RCC 7860 (cell line): ENCODE measurements around the gene EXOC3L2.
"Not testable (repeated sequence)": the region's sequence is repeated elsewhere in the genome, so short reads cannot be mapped to it uniquely, and the experiment has no call there.

ENCODE experiments used
- DNase-seq: peaks from one replicate; pipeline ENCODE4 v3.0.0-alpha.2; 2015; ENCODE audit warnings: low spot score
- FAIRE-seq: peaks from 2 replicates; lab custom pipeline; 2012; peaks lifted over from hg19 to GRCh38; lab: Jason Lieb, UNC

The EXOC3L2 gene

GRCh38 chr19:45245334-45245787, at the start of gene EXOC3L2:
Gene EXOC3L2 (minus strand): TSS chr19:45245407. CDS start chr19:45239045, 6,362 bp downstream.
- DNase-seq (no peak), FAIRE-seq (no peak)

GRCh38 chr19:45294291-45295029, 49.3 kb upstream of the EXOC3L2 start:
- DNase-seq (no peak), FAIRE-seq (no peak)

- FAIRE-seq: no peak
Observed at GRCh38 chr19:45293682-45294081, 48.5 kb upstream of the EXOC3L2 start.

GRCh38 chr19:45291834-45292233, 46.6 kb upstream of the EXOC3L2 start:
- FAIRE-seq (no peak), DNase-seq (no peak)

More at GRCh38 chr19:45293682-45294081, 48.5 kb upstream of the EXOC3L2 start:
- no peak for DNase-seq

- no peak for FAIRE-seq
- no peak for DNase-seq
Observed at GRCh38 chr19:45290381-45290931, 45.2 kb upstream of the EXOC3L2 start.

GRCh38 chr19:45283443-45284033, 38.3 kb upstream of the EXOC3L2 start:
- DNase-seq: no peak
- no peak for FAIRE-seq

- DNase-seq (no peak), FAIRE-seq (no peak)
Observed at GRCh38 chr19:45280471-45280961, 35.3 kb upstream of the EXOC3L2 start.

GRCh38 chr19:45279587-45280192, 34.5 kb upstream of the EXOC3L2 start:
- DNase-seq (no peak), FAIRE-seq (no peak)

- DNase-seq: no peak
- FAIRE-seq: no peak
Observed at GRCh38 chr19:45278087-45278486, 32.9 kb upstream of the EXOC3L2 start.

GRCh38 chr19:45276284-45276687, 31.1 kb upstream of the EXOC3L2 start:
- DNase-seq: no peak

GRCh38 chr19:45275370-45275971, 30.3 kb upstream of the EXOC3L2 start:
- no peak for FAIRE-seq
- DNase-seq: no peak

More at GRCh38 chr19:45276284-45276687, 31.1 kb upstream of the EXOC3L2 start:
- FAIRE-seq: no peak

GRCh38 chr19:45273521-45273855, 28.3 kb upstream of the EXOC3L2 start:
- FAIRE-seq: no peak
- DNase-seq: no peak

GRCh38 chr19:45271735-45272108, 26.5 kb upstream of the EXOC3L2 start:
- DNase-seq (no peak), FAIRE-seq (no peak)

GRCh38 chr19:45271098-45271734, 26.0 kb upstream of the EXOC3L2 start:
- FAIRE-seq (no peak), DNase-seq (no peak)

- FAIRE-seq, DNase-seq: not testable (repeated sequence)
Observed at GRCh38 chr19:45269939-45270338, 24.7 kb upstream of the EXOC3L2 start.

- FAIRE-seq (no peak), DNase-seq (no peak)
Observed at GRCh38 chr19:45267296-45267695, 22.1 kb upstream of the EXOC3L2 start.

GRCh38 chr19:45265375-45265774, 20.2 kb upstream of the EXOC3L2 start:
- FAIRE-seq (no peak), DNase-seq (no peak)

GRCh38 chr19:45264781-45265317, 19.6 kb upstream of the EXOC3L2 start:
- DNase-seq (no peak), FAIRE-seq (no peak)

- no peak for FAIRE-seq
- no peak for DNase-seq
Observed at GRCh38 chr19:45263013-45263412, 17.8 kb upstream of the EXOC3L2 start.

- FAIRE-seq (no peak), DNase-seq (no peak)
Observed at GRCh38 chr19:45262570-45262969, 17.4 kb upstream of the EXOC3L2 start.
